Right lung (tissue), 5 donors: ENCODE results near the gene NEURL1B. TPM values are rescaled to one million over a fixed set of nuclear protein-coding genes. Genes with fewer than 3 reads are reported as not detected.
A peak's percentile ranks its signal among the peaks of the same experiment; 100 is the strongest.

Experiments used
- DNase-seq, 2 donors: peaks; one replicate each; pipeline ENCODE4 v3.0.0-alpha.2; 2013
- polyA plus RNA-seq, 5 donors: library from polyadenylated mRNA; unstranded; fragments of 120-200 nt; gene quantifications; one replicate each; pipeline versions ENCODE4 v1.2.1 to v1.2.3, GENCODE V29; 2013; ENCODE audit warnings: inconsistent platforms in 1 of 5, low replicate concordance in 1 of 5; ENCODE audit not compliant: insufficient read length in 5 of 5, insufficient read depth in 1 of 5

Gene NEURL1B
- polyA plus RNA-seq, 5 donors = 22.2 to 32.4 (median 28.7) TPM

DNA sequence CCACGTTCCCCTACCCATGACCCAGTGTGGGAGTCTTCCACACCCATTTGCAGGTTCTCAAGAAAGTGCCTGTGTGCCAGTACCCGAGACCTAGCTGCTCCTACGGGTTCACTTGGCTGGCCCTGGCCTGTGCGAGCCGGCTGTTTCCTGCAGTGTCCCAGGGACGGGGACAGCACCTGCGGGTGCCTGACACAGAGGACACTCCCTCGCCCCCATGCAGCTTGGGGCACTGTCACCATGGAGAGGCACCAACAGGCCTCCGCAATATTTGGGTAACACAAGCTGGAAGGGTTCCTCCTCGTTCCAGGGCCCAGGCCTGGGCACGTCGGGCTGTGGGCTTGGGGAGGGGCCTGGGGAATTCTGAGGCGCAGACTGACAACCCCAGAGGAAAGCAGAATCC lies 88.5 kb downstream of the NEURL1B start:
- DNase-seq = no peak

DNA sequence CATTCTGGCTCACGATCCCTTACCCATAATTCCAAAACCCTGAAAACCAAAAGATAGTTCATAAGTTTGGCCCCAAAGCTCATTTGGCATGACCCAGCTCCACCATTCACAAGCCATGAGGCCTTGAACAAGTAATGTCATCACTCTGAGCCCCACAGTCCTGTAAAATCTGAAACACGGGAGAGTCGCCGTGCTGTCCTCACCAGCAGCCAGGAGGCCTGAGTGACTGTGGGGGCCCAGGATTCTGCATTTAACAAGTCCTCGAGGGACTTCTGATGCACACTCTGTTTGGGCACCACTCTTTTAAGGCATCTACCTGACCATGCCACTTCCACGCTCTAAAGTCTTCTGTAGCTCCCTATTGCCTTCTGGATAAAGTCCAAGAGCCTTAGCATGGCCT lies 89.2 kb downstream of the NEURL1B start:
- no peak for DNase-seq

- DNase-seq = no peak
Measured at GRCh38 chr5:172730981-172731679, 90.1 kb downstream of the NEURL1B start.

- no peak for DNase-seq
Measured at GRCh38 chr5:172731680-172732074, 90.6 kb downstream of the NEURL1B start.

GRCh38 chr5:172732201-172732865 lies 91.3 kb downstream of the NEURL1B start:
- DNase-seq = no peak

DNA sequence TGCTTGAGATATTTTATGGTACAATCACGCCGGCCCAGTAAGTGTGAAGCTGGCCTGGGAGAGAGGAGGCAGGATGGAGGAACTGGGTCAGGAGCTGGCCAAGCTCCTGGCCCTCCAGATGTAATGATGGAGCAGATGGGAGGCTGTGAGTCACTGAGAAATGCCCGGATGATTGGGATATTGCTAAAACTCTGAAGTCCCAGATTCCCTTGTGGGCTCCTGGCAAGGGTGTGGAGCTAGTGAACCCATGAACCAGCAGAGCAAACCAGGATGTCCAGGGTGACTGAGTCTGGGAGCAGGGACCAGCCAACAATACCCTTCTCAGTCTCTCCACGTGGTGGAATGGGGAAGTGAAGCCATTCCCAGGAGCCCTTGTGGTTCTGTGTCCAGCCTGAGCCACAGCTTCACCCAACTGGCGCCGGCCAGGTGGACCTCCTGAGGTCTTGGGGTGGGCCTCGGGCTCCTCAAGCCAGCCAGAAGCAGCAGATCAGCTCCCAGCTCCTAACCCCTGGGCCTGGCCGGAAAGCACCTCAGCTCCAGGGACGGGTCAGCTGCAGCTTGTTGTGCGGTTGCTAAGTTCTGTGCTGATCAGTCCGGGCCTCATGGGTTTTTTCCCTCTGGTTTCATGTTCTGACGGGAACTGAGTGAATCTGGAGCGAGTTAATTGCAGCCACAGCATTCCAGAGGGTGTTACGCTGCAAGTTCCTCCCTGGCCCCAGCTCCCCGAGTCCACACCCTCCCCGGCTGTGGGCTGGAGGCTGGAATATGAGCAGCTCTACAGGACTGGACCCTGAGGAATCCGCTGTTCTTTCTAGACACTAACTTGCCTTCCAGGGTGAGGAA lies 92.3 kb downstream of the NEURL1B start:
- DNase-seq = peak in 1 of 2 donors; percentile 63

DNA sequence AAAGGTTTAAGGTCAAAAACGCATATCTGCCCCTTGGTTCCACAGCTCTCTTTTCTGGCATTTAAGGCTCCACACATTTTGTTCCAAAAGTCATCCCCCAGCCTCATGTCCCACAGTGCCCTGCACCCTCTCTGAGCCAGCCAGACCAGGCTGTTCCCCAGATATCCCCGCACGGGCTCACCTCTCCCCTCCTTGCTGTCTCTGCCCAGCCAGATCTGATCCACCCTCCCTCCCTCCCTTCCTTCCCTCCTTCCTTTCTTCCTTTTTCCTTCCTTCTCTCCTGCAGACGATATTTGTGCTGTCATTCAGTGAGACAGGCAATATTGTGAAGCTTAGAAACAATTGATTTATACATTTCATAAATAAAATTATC lies 92.9 kb downstream of the NEURL1B start:
- DNase-seq = no peak

- no peak for DNase-seq
Measured at GRCh38 chr5:172735141-172735831, 94.2 kb downstream of the NEURL1B start.

- no peak for DNase-seq
Measured at GRCh38 chr5:172736508-172737135, 95.6 kb downstream of the NEURL1B start.

DNA sequence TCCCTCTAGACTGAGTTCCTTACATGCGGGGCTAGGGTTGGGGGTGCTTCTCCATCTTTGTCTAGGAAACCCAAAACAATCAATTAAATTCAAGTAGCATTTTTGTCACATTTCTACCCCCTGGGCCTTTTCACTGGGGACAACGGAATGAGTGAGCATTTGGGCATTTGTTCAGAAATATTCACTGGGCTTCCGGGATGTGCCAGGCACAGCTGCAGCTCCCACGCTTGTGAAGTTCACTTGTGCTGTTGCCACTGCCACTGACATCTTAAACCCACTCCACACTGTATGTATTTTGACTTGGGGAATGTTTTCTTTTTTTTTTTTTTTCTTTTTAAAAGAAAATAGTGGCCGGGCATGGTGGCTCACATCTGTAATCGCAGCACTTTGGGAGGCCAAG lies 98.3 kb downstream of the NEURL1B start:
- DNase-seq = no peak

DNA sequence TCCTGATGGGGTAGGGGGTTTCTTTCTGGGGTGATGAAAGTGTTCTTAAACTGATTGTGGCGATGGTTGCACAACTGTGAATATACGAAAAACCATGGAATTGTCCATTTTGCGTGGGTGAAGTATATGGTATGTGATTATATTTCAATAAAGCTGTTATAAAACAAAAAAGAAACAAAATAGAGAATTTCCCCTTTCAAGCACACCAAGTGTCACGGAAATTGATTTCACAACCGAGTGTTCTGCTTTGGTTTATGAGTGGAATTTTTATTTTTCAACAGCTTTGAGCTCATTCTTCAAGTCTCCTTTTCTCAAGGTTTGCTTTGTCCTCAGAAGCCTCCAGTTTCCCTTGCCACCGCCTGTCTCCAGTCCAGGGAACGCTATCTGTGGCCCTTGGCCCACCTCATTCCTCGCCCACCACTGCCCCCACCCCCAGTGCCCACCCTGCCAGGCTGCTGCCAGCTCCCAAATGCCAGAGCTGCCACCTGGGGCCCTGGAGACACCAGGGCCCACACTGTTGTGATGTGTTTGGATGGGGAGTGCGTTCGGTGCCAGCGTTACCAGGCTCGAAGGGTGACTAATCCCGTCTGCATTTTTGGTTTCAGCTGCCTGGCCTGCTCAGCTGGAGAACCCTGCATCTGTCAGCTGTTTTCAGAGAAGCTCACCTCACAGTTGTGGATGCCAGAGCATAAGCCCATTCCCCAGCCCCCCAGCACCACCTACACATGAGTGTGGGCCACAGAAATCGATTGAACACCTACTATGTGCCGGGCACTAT lies 99.6 kb downstream of the NEURL1B start:
- no peak for DNase-seq

Other genes starting within 250 kb of the NEURL1B start
- gene SH3PXD2B, start 186.7 kb upstream of the NEURL1B start, polyA plus RNA-seq = 10 to 100 TPM; 32.1 to 43.5 (median 37.5) TPM
- gene DUSP1, start 129.9 kb downstream of the NEURL1B start, polyA plus RNA-seq = 100 to 1,000 TPM in 4 of 5 donors, 10 to 100 TPM in 1; 48.9 to 336 (median 223) TPM
- 100 to 1,000 TPM; 112 to 127 (median 121) TPM for gene ERGIC1, start 193.0 kb downstream of the NEURL1B start, polyA plus RNA-seq